Peyer's patch (tissue), 4 donors: ENCODE measurements around the gene PALLD. TPM values are rescaled to one million over a fixed set of nuclear protein-coding genes. Genes with fewer than 3 reads are reported as not detected.
A peak's percentile ranks its signal among the peaks of the same experiment; 100 is the strongest.

Experiments
- DNase-seq, 3 donors: peaks; one replicate each; pipeline ENCODE4 v3.0.0-alpha.2; 2017 to 2019
- H3K27ac ChIP-seq, 4 donors: fragments of 200-600 bp; sonication (generic); one replicate each; pipeline ENCODE4 v1.5.1; 2016 to 2019
- H3K27me3 ChIP-seq, 2 donors: fragments of 200-600 bp; sonication (generic); one replicate each; pipeline ENCODE4 v1.5.1; 2019
- H3K36me3 ChIP-seq, 3 donors: fragments of 200-600 bp; sonication (generic); one replicate each; pipeline ENCODE4 v1.5.1; 2016 to 2019
- H3K4me1 ChIP-seq, 4 donors: fragments of 200-600 bp; sonication (generic); one replicate each; pipeline ENCODE4 v1.5.1; 2016 to 2019
- H3K4me3 ChIP-seq, 4 donors: fragments of 200-600 bp; sonication (generic); 1 replicate in 3 of 4; 2 replicates in 1 of 4; pipeline ENCODE4 v1.5.1; 2016 to 2019; ENCODE audit warnings: mild to moderate bottlenecking in 1 of 4
- H3K9me3 ChIP-seq, 4 donors: fragments of 200-600 bp; sonication (generic); one replicate each; pipeline ENCODE4 v1.5.1; 2016 to 2019; ENCODE audit warnings: mild to moderate bottlenecking in 1 of 4
- CTCF ChIP-seq, 6 experiments: fragments of 450-650 bp in 4 of 6; fragments of 200-600 bp in 2 of 6; sonication (generic) in 1 of 6; IDR thresholded peaks; one replicate each; pipeline ENCODE4 v1.5.1; 2017 to 2019; ENCODE audit warnings: antibody characterized with exemption in 6 of 6, mild to moderate bottlenecking in 3 of 6, moderate library complexity in 1 of 6
- POLR2A ChIP-seq, 2 donors: fragments of 450-650 bp; IDR thresholded peaks; one replicate each; pipeline ENCODE4 v1.5.1; 2017; ENCODE audit warnings: antibody characterized with exemption in 2 of 2, mild to moderate bottlenecking in 2 of 2, moderate library complexity in 2 of 2
- total RNA-seq, 4 donors: library from RNA; depleted of rRNA; stranded (reverse); fragments of >200 nt; gene quantifications; one replicate each; pipeline ENCODE4 v1.1.0, GENCODE V29; 2016

The PALLD gene
- total RNA-seq, 4 donors from 2014 or later, result 68.0 to 175 (median 78.4) TPM

- Histone ChIP-seq H3K9me3 (no peaks in the 10 kb centered on the region), H3K36me3 (no peaks in the 10 kb centered on the region), H3K27me3 (no peaks in the 10 kb centered on the region), H3K27ac (no peak overlapping the region), H3K4me3 (no peak overlapping the region), H3K4me1 (peaks cover 0 to 10% (median under 1%) of the 10 kb centered on the region in 4 donors)
- TF ChIP-seq CTCF (IDR thresholded peaks at IDR 0.05) (no peak), POLR2A (IDR thresholded peaks at IDR 0.05) (no peak)
- DNase-seq, result no peak
Observed at GRCh38 chr4:168761066-168761465, 264.2 kb downstream of the PALLD start.

DNA sequence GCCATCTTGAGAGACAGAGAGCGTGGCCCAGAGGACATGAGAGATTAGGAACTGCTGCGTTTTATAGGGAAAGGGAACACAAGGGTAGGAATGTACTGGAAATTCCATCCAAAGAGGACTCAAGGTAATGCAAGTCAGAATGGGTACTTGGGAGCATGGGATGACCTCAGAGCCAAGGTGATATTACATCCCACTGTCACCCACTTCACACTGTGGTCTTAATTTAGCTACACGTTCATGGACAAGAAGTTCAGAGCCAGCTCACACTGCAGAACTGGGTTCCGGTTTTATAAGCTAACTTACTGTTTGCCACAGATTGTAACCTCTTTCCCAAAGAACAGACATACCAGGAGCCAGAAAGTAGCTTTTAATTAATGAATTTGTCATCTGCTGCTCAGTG, 268.5 kb downstream of the PALLD start:
- H3K36me3 ChIP-seq, result no peaks in the 10 kb centered on the region
- no peaks in the 10 kb centered on the region for H3K27me3 ChIP-seq
- no peak for TF ChIP-seq POLR2A (IDR thresholded peaks at IDR 0.05)
- TF ChIP-seq CTCF (IDR thresholded peaks at IDR 0.05), result no peak
- H3K9me3 ChIP-seq, result no peaks in the 10 kb centered on the region
- H3K4me3 ChIP-seq, result no peak overlapping the region
- no peak for DNase-seq
- H3K4me1 ChIP-seq, result peaks cover 0 to 39% (median 3%) of the 10 kb centered on the region in 4 donors
- peak overlapping the region in 2 of 4 donors; percentile 76 to 80 for H3K27ac ChIP-seq

- peak in 1 of 3 donors; percentile 74 for DNase-seq
- Histone ChIP-seq H3K4me1 (peaks cover 0 to 43% (median 3%) of the 10 kb centered on the region in 4 donors), H3K36me3 (no peaks in the 10 kb centered on the region)
Observed at GRCh38 chr4:168765726-168766125, 268.9 kb downstream of the PALLD start.

DNA sequence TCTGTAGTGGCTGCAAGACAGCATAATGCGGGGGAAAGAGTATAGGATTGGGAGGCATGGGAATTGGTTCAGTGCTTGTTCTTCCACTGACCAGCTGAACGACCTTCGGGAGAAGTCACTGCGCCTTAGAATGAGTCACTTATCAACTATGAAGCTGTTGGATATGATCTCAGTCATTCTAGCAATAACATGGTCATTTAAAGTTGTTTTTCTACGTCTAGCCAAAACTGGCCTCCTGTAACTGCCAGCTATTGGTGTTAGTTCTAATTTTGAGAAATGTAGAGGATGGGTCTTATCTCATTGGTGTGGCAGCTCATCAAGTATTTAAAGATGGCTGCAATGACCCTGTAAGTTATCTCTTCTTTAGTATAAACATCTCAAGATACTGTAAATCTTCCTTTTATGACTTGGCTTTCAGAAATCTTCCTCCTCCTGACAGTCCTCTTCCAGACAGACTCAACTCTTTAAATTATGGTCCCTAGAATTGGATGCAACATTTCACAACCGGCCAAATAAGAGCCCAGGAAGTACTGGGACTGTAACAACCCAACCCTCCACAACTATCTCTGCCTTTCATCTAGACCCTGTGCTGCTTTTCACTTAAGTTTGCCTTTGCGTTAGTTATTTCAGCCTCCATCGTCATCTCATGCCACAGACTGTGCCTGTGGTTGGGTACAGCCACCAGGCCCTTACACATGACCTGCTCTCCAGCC, 269.9 kb downstream of the PALLD start:
- H3K36me3 ChIP-seq, result no peaks in the 10 kb centered on the region
- TF ChIP-seq POLR2A (IDR thresholded peaks at IDR 0.05), result no peak
- no peak for TF ChIP-seq CTCF (IDR thresholded peaks at IDR 0.05)
- H3K9me3 ChIP-seq, result no peaks in the 10 kb centered on the region
- H3K4me1 ChIP-seq, result peaks cover 0 to 43% (median 3%) of the 10 kb centered on the region in 4 donors
- peak overlapping the region in 3 of 4 donors; percentile 68 to 80 (median 76) for H3K27ac ChIP-seq
- H3K4me3 ChIP-seq, result no peak overlapping the region
- no peaks in the 10 kb centered on the region for H3K27me3 ChIP-seq
- peak in 1 of 3 donors; percentile 50 for DNase-seq

More at GRCh38 chr4:168765726-168766125, 268.9 kb downstream of the PALLD start:
- H3K4me3 ChIP-seq, result no peak overlapping the region
- peak overlapping the region in 3 of 4 donors; percentile 68 to 80 (median 76) for H3K27ac ChIP-seq
- H3K9me3 ChIP-seq, result no peaks in the 10 kb centered on the region
- TF ChIP-seq POLR2A (IDR thresholded peaks at IDR 0.05) (no peak), CTCF (IDR thresholded peaks at IDR 0.05) (no peak)
- no peaks in the 10 kb centered on the region for H3K27me3 ChIP-seq

- no peaks in the 10 kb centered on the region for H3K36me3 ChIP-seq
- H3K27ac ChIP-seq, result peak overlapping the region in 1 of 4 donors; percentile 1
- H3K4me1 ChIP-seq, result peaks cover 0 to 43% (median 3%) of the 10 kb centered on the region in 4 donors
- TF ChIP-seq POLR2A (IDR thresholded peaks at IDR 0.05) (no peak), CTCF (IDR thresholded peaks at IDR 0.05) (no peak)
- no peaks in the 10 kb centered on the region for H3K9me3 ChIP-seq
- no peaks in the 10 kb centered on the region for H3K27me3 ChIP-seq
- no peak for DNase-seq
- no peak overlapping the region for H3K4me3 ChIP-seq
Observed at GRCh38 chr4:168769416-168769815, 272.6 kb downstream of the PALLD start.
